ENCODE measurements around the gene CFAP91. TPM values are rescaled to one million over a fixed set of nuclear protein-coding genes. Genes with fewer than 3 reads are reported as not detected.

CFAP91 gene
- total RNA-seq, 1 donor from 2014 or later = 0.69 TPM

DNA sequence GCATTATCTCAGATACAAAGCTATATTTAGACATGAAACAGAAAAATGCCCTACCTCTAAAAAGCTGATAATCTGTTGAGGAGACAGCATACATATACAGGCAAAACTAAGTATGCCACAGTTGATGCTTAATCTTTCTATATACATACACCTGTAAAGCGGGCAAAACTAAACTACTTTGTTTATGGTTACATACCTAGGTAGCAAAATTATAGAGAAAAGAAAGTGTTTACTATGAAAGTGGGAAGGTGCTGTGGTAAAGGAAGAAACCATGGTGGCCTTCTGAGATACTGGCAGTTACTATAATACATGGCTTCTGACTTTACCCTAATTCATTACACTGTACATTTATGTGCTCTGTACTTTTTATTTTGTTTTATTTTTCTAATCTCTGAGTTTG, 43.1 kb downstream of the CFAP91 start:
- no peak for DNase-seq

- DNase-seq = no peak
Observed at GRCh38 chr3:119746423-119746822, 43.6 kb downstream of the CFAP91 start.

- DNase-seq = no peak
Observed at GRCh38 chr3:119747357-119747756, 44.5 kb downstream of the CFAP91 start.

DNA sequence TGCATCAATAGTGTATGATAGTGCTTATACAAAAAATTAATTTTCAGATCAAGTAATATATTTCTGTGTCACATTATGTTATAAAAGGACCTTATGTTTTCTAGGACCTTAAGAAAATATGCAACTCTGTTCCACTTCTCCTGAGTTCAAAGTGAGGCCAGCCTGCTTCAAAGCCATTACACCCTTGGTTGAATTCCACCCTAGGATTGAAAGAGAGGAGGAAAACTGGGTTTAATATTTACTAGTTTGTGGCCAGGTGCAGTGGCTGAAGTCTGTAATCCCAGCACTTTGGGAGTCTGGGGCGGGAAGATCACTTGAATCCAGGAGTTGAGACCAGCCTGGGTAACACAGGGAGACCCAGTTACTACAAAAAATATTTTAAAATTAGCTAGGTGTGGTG, 46.2 kb downstream of the CFAP91 start:
- no peak for DNase-seq

DNA sequence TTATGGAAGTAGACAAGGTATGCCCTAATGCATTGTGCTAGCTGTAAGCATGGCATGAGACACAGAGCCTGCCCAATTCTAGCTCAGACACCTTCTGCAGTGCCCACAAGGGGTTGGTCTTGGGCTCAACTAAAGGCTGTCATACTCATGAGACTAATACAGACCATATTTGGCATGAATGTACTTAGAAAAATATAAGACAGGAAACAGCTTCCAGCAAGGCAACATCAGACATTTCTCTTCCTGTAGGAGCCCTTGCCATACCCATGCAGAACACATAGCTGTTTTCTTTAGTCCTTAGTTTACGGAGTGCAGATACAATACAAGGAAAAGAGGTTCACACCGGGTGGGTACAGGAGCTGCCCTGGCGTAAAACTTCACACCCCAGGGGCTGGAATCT, 48.6 kb downstream of the CFAP91 start:
- no peak for DNase-seq

Other genes with a start within 250 kb of the CFAP91 start
- gene TMEM39A, start 239.4 kb upstream of the CFAP91 start, total RNA-seq = 46.2 TPM
- gene POGLUT1, start 234.1 kb upstream of the CFAP91 start, total RNA-seq = 14.3 TPM
- 31.2 TPM for gene TIMMDC1, start 204.5 kb upstream of the CFAP91 start, total RNA-seq
- 0.69 TPM for gene CD80, start 143.4 kb upstream of the CFAP91 start, total RNA-seq
- gene ADPRH, start 123.5 kb upstream of the CFAP91 start, total RNA-seq = 2.7 TPM
- 0.20 TPM for gene PLA1A, start 105.1 kb upstream of the CFAP91 start, total RNA-seq
- 5.5 TPM for gene POPDC2, start 42.4 kb upstream of the CFAP91 start, total RNA-seq
- 20.2 TPM for gene COX17, start 25.6 kb upstream of the CFAP91 start, total RNA-seq
- 0.10 TPM for gene NR1I2, start 79.1 kb downstream of the CFAP91 start, total RNA-seq